Fibroblast of skin of right biceps (primary cell): ENCODE measurements around the gene CHSY1.
"Not testable (repeated sequence)": the region's sequence is repeated elsewhere in the genome, so short reads cannot be mapped to it uniquely, and the experiment has no call there.

ENCODE experiments used
- DNase-seq: peaks from one replicate; pipeline ENCODE4 v3.0.0-alpha.2; 2013

The CHSY1 gene

DNA sequence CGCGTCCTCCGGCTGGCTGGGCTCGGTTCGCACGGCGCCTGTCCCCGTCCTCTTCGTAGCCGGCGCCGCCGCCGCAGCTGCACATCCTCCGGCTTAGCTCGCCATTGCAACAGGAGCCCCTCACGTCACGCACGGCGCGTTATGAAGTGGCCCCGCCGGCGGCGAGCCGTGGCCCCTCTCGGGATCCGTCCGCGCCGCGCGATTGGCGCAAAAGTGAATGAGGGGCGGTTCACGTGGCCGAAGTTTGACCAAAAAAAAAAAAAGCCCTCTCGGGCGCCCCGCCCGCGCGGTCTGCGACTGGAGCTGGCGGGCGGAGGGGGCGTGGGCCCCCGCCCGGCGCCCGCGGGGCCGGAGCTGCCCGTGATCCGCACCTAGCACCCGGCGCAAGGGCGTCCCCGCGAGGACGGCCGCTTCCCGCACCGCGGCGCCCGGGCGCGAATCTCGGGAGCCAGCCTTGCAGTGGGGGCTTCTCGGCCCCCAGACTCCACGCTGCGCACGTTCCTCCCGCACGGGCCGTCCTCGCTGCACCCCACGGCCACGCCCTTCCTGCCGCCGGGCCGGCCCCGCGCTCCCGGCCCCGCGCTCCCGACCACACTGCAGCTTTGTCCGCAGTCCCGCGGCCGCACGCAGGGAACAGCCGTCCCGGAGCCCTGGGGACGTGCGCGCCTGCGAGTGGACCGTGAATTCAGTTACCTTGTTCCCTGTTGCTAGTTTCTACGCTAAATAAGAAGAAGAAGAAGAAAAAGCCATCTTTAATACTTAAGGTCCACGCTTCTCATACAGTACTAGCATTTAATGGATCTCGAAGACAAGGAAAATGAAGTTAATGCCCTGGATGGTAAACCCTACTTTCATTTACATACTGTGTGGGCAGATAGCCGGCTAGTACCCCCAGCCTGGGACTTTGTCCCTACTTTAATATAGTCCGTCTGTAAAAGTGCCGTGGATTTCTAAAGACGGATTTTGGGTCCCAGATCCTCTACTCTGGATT, at the start of gene CHSY1:
TSS of gene CHSY1 (minus strand) at position 219 of the 991 bp plus-strand sequence. CDS start 592 bp downstream, outside the sequence.
- peak; percentile 95 for DNase-seq

DNA sequence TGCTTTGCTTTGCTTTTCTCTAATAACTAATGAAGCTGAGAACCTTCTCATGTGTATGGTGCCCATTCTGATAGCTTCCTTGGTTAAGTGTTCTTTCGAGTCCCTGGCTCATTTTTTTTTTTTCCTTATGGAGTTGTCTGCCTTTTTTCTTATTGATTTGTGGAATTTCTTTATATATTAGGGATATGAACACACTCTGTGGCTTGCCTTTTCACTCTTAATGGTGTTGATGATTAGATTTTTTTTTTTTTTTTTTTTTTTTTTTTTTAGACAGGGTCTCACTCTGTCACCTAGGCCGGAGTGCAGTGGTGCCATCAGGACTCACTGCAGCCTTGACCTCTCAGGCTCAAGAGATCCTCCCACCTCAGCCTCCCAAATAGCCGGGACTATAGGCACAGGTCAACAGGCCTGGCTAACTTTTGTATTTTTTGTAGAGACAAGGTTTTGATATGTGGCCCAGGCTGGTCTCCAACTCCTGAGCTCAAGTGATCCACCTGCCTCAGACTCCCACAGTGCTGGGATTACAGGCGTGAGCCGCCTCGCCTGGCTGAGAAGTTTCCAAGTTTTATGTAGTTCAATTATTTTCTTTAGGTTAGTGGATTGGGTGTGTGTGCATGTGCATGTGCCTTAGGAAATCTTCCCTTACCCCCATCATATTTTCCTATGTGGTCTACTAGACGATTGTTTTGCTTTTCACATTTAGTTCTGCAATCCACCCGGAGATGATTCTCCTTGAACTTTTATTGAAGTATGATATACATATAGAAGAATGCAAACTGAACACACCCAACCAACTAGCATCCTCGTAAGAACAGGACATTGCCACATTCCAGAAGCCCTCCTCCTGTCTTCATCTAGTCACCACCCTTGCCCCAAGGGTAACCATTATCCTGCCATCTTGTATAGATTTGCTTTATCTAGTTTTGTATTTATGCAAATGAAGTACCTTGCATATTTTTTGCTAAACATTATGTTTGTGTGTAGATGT, 44.9 kb upstream of the CHSY1 start:
- peak; percentile 58 for DNase-seq

GRCh38 chr15:101295607-101296161, 43.8 kb upstream of the CHSY1 start:
- DNase-seq: peak; percentile 86

DNA sequence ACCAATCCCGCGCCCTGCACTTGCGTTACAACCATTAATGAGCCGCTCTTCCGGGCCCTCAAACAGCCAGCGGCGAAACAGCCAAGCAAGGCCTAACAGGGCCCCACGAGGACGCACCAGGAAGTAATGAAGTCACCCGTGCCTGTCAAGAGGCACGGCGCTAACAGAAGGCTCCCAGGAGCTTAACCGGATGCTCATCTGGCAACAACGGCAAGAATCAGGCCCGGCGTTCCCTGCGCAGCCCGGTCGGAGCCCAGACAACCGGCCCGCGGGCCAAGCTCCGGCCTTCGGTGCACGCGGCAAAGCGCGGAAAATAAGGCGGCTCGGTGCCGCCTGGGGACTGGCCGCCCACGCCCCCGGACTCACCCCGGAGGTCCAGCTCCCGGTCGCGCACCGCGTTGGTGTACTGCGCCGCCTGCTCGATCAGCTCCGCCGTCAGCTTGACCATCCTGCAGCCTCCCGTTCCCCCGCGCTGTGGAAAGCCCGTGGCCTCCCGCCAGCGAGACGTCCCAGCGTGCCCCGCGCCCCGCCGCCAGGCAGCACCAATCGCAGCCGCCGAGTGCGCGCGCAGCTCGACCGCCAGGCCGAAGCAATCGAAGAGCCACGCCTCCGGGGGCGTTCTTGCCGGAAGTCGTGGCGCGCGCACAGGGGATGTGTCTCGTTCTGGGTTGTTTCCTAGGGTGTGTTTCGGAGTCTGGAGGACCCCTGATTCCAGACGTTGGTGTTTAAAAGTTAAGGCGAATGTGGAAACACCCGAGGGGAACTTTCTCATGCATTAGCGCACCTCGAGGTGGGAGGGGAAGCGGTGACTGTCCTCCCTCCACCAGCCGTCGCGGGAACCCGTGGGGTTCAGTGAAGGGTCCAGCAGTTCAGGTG, 43.1 kb upstream of the CHSY1 start, which contains the start of gene SNRPA1:
TSS of gene SNRPA1 (minus strand) at position 518 of the 876 bp plus-strand sequence. CDS start at position 448, 70 bp downstream.
- peak; percentile 96 for DNase-seq

DNA sequence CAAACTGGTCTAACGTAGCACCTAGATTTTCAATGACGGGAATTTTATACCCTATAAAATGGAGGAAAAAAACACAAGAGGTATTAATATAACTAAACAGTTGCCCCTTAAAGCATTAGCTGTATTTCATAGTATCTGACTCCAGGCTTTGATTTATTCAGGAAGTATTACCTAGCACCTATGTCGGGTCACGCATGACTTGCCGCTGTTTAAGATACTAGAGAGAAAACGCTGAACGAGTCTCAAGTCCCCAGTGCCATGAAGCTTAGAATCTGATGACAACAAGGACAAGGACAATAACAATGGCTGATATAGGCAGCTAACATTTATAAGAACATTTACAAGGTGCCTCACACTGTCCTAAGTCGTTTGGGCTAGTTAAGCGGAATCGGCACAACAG, 41.3 kb upstream of the CHSY1 start:
- DNase-seq: no peak

DNA sequence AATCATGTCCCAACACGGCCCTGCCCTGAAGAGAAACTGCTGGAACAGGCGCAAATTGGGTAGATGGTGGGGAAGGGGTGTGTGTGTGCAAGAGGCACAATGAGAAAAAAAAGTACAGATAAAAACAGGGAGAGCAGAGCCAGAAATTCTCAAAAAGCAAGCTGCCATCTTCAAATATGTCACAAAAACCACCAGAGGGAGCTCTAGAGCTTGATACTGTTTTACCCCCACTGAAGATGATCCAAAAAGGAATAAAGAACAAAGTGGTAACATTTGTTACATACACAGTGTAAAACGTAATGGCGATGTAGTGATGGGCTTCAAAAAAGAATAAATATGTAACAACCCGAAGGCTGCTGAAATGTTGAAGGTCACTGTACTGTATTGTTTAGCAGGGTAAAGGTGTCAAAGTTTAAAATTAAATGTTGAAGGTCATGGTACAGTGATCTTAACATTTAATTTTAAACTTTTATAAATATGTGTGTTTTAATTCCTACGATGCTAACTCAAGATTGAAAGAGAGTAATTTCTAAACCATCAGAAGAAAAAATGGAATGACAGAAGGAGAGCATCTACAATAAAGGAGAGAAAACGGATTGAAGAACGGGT, 37.2 kb upstream of the CHSY1 start:
- peak; percentile 48 for DNase-seq

GRCh38 chr15:101287342-101287741, 35.5 kb upstream of the CHSY1 start:
- not testable (repeated sequence) for DNase-seq

- no peak for DNase-seq
Measured at GRCh38 chr15:101286471-101287114, 34.7 kb upstream of the CHSY1 start.

GRCh38 chr15:101283931-101284330, 32.1 kb upstream of the CHSY1 start:
- no peak for DNase-seq

DNA sequence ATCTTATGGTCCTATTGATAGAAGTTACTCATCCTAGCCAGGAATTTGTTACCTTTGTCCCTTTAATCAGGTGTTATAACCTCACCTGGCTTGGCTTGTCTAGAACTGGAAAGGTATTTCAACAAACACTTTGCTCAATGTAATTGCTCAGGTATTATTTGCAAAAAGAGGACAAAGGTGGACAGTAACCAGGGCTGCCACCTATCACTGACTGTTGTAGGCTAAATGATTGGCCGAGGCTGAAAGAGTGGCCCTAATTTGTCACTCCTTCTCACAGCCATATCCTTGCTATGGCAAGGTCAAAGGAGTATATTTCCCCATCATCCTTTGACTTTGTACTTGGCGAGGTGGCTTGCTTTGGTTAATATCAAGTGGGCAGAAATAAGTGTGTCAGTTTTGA, 28.2 kb upstream of the CHSY1 start:
- no peak for DNase-seq

DNA sequence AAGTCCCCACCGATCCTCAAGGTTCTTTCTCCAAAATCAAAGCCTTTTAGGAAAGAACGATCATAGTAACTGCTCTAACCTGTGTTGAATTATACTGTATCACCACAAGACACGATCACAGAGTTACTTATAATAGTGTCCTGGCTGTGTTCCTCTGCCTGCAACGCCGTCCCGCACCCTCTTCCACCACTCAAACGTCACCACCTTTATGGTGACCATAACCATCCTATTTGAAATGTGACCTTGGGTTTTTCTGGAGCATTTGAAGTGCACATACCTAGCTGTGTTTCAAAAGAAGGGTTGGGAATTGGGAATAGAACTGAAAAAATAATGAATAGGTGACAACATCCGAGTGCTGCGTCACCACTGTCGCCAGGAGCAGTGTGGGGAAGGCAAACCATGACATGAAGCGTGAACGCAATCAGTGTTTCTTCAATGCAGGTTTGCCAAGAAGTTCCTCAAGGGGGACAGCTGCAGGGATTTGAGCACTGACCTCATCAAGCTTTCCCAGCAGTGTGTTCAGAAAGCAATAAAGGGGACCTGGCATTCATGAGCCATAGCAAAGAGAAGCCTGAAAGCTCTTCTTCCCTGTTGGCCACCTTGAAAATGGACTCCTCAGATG, 26.2 kb upstream of the CHSY1 start:
- no peak for DNase-seq

- DNase-seq: peak; percentile 91
Measured at GRCh38 chr15:101277038-101277822, 25.4 kb upstream of the CHSY1 start, which contains the start of gene SELENOS. Gene SELENOS (minus strand): TSS chr15:101277485. CDS start chr15:101277417, 68 bp downstream.

DNA sequence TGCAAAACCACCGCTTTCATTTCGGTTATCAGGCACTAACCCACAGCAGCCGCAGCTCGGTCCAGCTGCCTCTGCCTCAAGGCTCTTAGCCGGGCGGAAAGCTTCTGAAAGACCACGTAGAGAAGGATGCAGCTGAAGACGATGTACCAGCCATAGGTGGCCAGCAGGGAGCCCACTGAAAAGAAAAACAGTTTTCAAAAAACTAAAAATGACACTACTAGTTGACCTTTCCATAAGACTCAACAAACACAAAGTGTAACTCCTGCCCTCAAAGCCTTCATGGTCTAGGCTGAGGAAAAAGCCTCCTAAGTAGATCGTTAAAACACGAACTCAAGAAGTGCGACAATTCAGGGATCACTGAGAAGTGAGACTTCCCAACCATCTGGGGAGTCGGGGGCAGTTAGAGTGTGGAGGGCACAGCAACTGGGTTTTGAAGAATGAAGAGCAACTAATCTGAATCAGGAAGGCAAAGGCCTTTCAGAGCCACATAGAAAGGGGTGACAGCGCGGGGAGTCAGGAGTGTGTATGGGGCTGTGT, 24.7 kb upstream of the CHSY1 start:
- DNase-seq: peak; percentile 39

DNA sequence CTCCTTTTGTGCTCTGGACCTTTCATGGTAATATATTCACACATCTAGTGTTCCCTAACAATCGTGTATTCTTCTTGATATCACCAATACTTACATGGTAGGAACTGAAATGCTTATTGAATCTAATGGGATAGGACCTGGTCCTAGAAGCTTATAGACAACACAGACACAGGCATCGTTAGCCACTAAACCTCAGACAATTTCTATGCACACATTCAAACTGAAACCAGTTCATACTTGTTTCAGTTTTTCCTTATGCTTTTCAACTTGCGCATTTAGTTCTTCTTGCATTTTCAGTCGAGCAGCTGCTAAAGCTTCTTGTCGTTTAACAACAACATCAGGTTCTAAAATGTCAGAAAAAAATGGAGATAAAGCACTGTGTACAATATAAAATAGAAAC, 23.2 kb upstream of the CHSY1 start:
- no peak for DNase-seq

DNA sequence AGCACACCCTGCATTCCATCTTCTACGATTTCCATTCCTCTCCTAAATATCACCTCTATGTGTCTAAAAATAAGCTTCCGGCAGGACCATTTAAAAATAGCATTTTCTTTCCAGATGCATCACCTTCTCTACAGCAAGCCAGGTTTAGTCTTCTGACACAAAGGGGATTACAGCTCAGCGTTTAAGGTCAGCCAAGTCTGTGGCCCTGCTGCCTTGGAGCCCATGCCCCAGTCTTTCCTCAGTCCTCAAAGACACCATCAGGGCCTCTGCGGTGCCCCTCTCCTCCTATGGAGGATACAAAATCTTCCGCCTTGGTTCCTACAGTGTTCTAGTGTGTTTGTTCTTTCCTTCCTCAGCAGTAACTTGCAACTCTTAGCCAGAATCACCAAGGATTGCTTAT, 21.7 kb upstream of the CHSY1 start:
- no peak for DNase-seq

DNA sequence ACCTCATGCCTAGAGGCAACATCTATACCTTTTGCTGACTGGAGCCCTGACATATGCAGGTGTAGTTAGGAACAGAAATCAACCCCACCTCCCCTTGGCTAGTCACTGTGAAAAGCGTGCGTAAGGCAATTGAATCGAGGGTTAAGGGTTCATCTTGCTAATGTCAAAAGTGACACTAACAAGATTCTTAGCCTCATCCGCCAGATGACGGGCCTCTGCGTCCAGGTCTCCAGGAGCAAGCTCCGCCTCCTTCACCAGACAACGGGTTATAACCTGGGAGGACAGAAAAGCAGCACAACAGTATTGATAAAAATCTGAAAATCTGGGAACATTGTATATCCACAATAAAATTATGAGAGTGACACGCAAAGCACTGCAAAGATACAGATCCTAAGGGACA, 20.7 kb upstream of the CHSY1 start:
- no peak for DNase-seq

DNA sequence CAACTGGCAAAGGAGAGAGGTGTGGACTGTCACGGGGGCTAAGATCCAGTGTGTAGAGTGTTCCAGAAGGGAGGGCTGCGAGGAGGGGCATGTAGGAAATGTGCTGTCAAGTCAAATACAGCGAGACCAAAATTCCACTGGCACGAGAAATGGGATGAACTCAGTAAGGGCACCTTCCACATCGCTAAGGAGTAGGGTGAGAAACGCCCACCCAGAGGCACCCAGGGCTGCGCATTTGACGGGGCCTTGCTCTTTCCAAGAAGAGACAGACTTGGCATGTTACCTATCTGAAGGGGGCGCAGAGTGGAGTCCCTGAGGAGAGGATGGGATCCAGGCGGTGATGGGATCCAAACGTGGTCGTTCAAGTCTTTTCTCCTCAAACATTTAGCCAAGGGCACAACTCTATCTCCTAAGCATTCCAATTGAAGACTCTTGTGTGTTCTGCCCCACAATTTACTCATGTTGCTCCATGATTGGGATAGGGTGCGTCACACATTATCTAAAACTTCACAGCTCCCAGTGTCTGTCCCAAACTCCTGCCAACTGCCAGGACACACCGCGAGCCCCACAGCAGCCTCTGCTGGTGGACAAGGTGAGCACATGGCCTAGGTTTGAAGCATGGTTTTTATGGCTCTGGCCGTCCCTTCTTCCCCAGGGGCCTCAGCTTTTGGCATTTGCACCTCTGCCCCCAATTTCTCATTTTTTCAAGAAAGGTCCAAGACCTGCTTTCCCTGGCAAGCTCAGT, 17.8 kb upstream of the CHSY1 start:
- DNase-seq: no peak
